Transverse colon (tissue), 4 donors: ENCODE measurements around the gene BCL11B. TPM values are rescaled to one million over a fixed set of nuclear protein-coding genes. Genes with fewer than 3 reads are reported as not detected.

ENCODE experiments used
- DNase-seq: peaks from one replicate; pipeline ENCODE4 v3.0.0-alpha.2; 2019
- H3K27ac ChIP-seq, 4 donors: fragments of 200-600 bp; sonication (generic); 2 replicates each; pipeline ENCODE4 v1.5.1; 2016 to 2018; ENCODE audit warnings: inconsistent platforms in 4 of 4
- H3K27me3 ChIP-seq: fragments of 200-600 bp; sonication (generic); 2 replicates; pipeline ENCODE4 v1.5.1; 2017; ENCODE audit warnings: inconsistent platforms
- H3K36me3 ChIP-seq, 4 donors: fragments of 200-600 bp; sonication (generic); 2 replicates each; pipeline ENCODE4 v1.5.1; 2017 to 2019; ENCODE audit warnings: inconsistent platforms in 4 of 4
- H3K4me1 ChIP-seq, 4 donors: fragments of 200-600 bp; sonication (generic); 2 replicates each; pipeline ENCODE4 v1.5.1; 2017 to 2020; ENCODE audit warnings: inconsistent platforms in 4 of 4
- H3K4me3 ChIP-seq, 4 donors: fragments of 200-600 bp; sonication (generic); 1 replicate in 1 of 4; 2 replicates in 3 of 4; pipeline versions ENCODE4 v1.5.1 to v1.6.1; 2017 to 2019; ENCODE audit warnings: inconsistent platforms in 4 of 4
- H3K9me3 ChIP-seq, 2 donors: fragments of 200-600 bp; sonication (generic); 2 replicates each; pipeline ENCODE4 v1.5.1; 2017 to 2019; ENCODE audit warnings: inconsistent platforms in 2 of 2
- CTCF ChIP-seq, 5 experiments: fragments of 200-600 bp in 3 of 5; fragments of 450-650 bp in 2 of 5; sonication (generic) in 3 of 5; IDR thresholded peaks; 1 replicate in 2 of 5; 2 replicates in 3 of 5; pipeline ENCODE4 v1.5.1; 2016 to 2017; ENCODE audit warnings: antibody characterized with exemption in 5 of 5, inconsistent platforms in 3 of 5, mild to moderate bottlenecking in 2 of 5, moderate library complexity in 1 of 5
- EP300 ChIP-seq: sonication (generic); formaldehyde crosslinking; IDR thresholded peaks from one replicate; pipeline ENCODE4 v1.6.1; 2017; ENCODE audit warnings: antibody characterized with exemption, low read depth
- POLR2A ChIP-seq: fragments of 450-650 bp; IDR thresholded peaks from one replicate; pipeline ENCODE4 v1.6.1; 2016; ENCODE audit warnings: antibody characterized with exemption, mild to moderate bottlenecking, moderate library complexity
- POLR2AphosphoS5 ChIP-seq, 3 donors: sonication (generic); formaldehyde crosslinking; IDR thresholded peaks; one replicate each; pipeline ENCODE4 v1.6.1; 2016; ENCODE audit warnings: antibody characterized with exemption in 3 of 3
- WGBS, 2 donors: methylation state at CpG; one replicate each; pipeline ENCODE4 v1.1.5; 2018; ENCODE audit warnings: low coverage in 1 of 2; 5-methylcytosine and 5-hydroxymethylcytosine counted together
- in situ Hi-C, 4 donors: fragments of 200-750 bp; cut with MboI; loops; one replicate each; pipeline versions ENCODE4 v1.15.0 to v1.15.1; 2017; ENCODE audit warnings: low sequenced_read_pairs in 3 of 4, low pct_ligation_motif_present in 1 of 4, low pct_unique_long_range_greater_than_20kb in 1 of 4
- intact Hi-C: fragments of 100-400 bp; cut with DNase I; formaldehyde crosslinking; loops from one replicate; pipeline ENCODE4 v1.15.1; 2023; ENCODE audit warnings: low total_unique reads
- total RNA-seq, 4 donors: library from RNA; depleted of rRNA; stranded (reverse); fragments of >200 nt; gene quantifications; one replicate each; pipeline ENCODE4 v1.1.0, GENCODE V29; 2016

The BCL11B gene
- total RNA-seq, 4 donors from 2014 or later, result 0.37 to 4.8 (median 3.7) TPM

DNA sequence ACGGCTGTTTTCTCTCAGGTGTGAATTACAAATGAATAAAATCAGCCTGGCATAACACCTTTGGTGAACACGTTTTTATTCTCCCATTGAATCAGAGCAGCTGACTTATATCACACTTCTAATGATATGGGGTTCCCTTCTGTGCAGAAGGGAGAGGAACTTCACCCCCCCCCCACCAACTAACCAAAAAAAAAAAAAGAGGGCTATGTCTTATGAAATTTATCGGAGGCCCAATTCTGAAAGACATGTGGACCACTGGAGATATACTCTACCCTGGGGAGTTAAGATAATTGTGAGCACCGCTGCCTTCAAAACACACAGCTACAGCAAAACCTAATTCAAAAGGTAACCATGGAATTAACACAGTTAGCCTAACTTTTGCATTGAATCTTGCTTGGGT, 4.6 kb downstream of the BCL11B start:
- peaks cover 74% of the 10 kb centered on the region for H3K27me3 ChIP-seq

DNA sequence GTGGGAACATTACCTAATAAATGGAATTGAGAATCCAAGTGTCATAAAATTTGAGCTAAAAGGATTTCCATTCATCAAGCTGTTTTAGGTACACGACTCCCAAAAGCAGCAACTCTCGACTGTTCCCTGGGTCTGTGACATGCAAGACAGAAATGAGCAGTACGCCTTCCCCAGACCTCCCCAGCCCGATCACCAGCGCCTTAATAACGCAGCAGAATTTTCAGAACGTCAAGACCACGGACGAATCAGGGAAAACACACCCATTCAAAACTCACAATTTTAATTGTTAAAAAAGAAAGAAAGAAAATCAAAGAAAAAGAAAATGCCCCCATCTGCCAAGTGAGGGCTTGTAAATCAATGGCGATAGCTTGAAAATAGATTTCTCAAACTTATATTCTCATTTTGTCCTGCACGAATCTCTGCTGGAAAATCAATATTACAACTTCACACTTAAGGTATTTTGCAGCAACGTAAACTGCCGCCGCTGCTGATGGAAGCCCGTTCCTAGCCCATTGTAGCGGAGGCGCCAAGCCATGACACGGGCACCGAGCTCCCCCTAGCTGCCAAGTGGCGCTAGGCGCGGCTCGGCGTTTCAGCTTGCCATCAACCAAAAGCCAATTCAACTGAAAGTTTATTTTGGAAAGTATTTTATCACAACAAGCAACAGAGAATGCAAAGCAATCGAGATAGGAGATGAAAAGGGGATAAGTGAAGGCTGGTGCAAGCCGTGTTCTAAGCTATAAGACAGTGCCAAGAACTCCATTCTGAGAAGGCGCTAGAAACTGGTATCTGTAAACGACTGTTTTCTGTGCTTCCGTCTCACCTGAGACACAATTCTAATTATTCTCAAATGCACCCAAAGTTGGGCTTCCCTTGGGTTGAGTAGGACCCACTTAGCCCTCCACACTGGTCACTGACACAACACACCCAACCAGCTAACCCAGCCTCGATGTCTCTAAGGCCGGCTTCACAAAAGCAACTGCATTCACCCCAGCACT, 5.5 kb downstream of the BCL11B start:
- Histone ChIP-seq H3K4me3 (no peak overlapping the region), H3K4me1 (peaks cover 0 to 19% (median 13%) of the 10 kb centered on the region in 4 donors), H3K9me3 (no peaks in the 10 kb centered on the region), H3K27me3 (peaks cover 66% of the 10 kb centered on the region), H3K36me3 (no peaks in the 10 kb centered on the region), H3K27ac (peak overlapping the region in 1 of 4 donors; percentile 28)
- WGBS, 2 donors, result 25 to 46% methylated on average over 15 to 31 of the region's 31 CpGs
- in situ Hi-C loops (loop anchor here in 3 of 4 donors (25.0 kb wide), 3 partner anchors 1104 to 1279 kb away; no protein-coding TSS in a partner anchor), intact Hi-C loops (no loop called here)
- peak; percentile 78 for DNase-seq
- TF ChIP-seq POLR2A (no peak), CTCF (IDR thresholded peaks at IDR 0.05) (peak; percentile 91 to 98 (median 97)), POLR2AphosphoS5 (IDR thresholded peaks at IDR 0.05) (no peak), EP300 (no peak)

More for the DNA sequence above, 4.6 kb downstream of the BCL11B start:
- Histone ChIP-seq H3K4me1 (peaks cover 2 to 28% (median 20%) of the 10 kb centered on the region in 4 donors), H3K36me3 (no peaks in the 10 kb centered on the region), H3K4me3 (no peak overlapping the region), H3K27ac (peak overlapping the region in 1 of 4 donors; percentile 30), H3K9me3 (no peaks in the 10 kb centered on the region)
- DNase-seq, result no peak
- intact Hi-C loops (no loop called here), in situ Hi-C loops (loop anchor here in 3 of 4 donors (25.0 kb wide), 3 partner anchors 1105 to 1280 kb away; no protein-coding TSS in a partner anchor)
- 49 to 51% methylated on average over 3 to 4 of the region's 4 CpGs for WGBS, 2 donors
- TF ChIP-seq POLR2AphosphoS5 (IDR thresholded peaks at IDR 0.05) (no peak), POLR2A (no peak), CTCF (IDR thresholded peaks at IDR 0.05) (no peak), EP300 (no peak)

DNA sequence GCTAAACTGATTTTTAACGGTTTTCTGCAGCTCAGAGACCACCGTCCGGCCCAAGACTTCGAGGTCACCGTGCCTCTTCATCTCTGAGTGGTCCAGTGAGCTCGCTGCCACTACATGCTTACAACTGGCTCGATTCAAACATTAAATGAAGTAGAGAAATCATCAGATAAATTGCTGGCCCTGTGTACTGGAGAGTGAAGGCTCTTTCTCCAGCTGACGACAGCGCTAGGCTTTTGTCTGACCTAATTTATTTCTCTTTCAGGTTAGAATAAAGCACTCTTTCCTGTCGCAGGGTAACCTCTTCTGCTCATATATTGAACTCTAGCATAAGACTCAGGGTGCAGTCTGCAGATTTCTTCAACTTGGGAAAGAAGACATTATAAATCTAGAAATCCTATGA, 6.4 kb downstream of the BCL11B start:
- peaks cover 65% of the 10 kb centered on the region for H3K27me3 ChIP-seq
- 80 to 81% methylated on average over 4 to 10 of the region's 10 CpGs for WGBS, 2 donors
- DNase-seq, result no peak
- H3K36me3 ChIP-seq, result no peaks in the 10 kb centered on the region
- TF ChIP-seq POLR2A (no peak), EP300 (no peak)
- in situ Hi-C loops, result loop anchor here in 3 of 4 donors (25.0 kb wide), 3 partner anchors 1103 to 1278 kb away; no protein-coding TSS in a partner anchor
- peak overlapping the region in 1 of 4 donors; percentile 40 for H3K27ac ChIP-seq
- H3K4me3 ChIP-seq, result no peak overlapping the region
- H3K9me3 ChIP-seq, result no peaks in the 10 kb centered on the region
- H3K4me1 ChIP-seq, result peaks cover 0 to 16% (median 7%) of the 10 kb centered on the region in 4 donors
- intact Hi-C loops, result no loop called here

DNA sequence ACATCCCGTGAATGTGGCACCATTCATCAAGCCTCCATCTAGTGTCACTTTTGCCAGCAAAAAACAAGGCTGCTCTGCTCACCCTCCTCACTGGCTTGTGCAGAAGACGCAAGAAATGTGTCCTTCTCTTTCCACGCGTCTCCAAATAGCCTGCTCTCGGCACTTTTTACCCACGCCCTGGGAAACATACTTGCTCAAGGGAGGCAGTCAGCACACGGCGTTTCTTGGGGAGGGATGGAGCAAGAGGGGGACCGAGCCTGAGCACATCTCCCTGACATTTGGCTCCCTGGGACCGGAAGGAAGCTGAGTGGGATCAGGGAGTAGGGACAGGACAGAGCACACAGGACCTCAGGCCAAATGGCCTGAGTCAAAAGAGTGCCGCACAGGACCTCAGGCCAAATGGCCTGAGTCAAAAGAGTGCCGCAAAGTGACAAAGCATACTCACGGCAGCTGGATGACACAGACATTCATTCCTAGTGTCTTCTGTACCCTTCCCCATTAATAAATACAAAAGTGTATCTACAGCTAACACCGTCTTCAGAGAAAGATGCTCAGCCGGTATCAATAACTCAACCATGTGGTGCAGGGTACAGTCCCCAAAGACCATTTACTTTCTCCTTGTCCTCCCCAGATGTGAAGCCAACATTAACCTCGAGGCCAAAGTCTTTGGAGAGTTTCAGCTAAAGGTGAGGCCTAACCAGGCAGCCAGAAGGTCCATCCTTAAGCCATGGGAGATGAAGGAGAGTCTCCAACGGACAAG, 7.1 kb downstream of the BCL11B start:
- H3K27ac ChIP-seq, result peak overlapping the region in 2 of 4 donors; percentile 28 to 40
- TF ChIP-seq POLR2A, result no peak
- TF ChIP-seq EP300, result no peak
- TF ChIP-seq CTCF (IDR thresholded peaks at IDR 0.05), result no peak
- TF ChIP-seq POLR2AphosphoS5 (IDR thresholded peaks at IDR 0.05), result no peak
- in situ Hi-C loops (loop anchor here in 3 of 4 donors (25.0 kb wide), 3 partner anchors 1103 to 1278 kb away; no protein-coding TSS in a partner anchor), intact Hi-C loops (no loop called here)
- no peaks in the 10 kb centered on the region for H3K9me3 ChIP-seq
- no peaks in the 10 kb centered on the region for H3K36me3 ChIP-seq
- H3K4me3 ChIP-seq, result no peak overlapping the region
- H3K27me3 ChIP-seq, result peaks cover 62% of the 10 kb centered on the region
- 70 to 77% methylated on average over 8 to 17 of the region's 17 CpGs for WGBS, 2 donors
- no peak for DNase-seq
- peaks cover 0 to 9% (median under 1%) of the 10 kb centered on the region in 4 donors for H3K4me1 ChIP-seq
